HAP-1 (cell line): ENCODE results near the gene UST.
"Not testable (repeated sequence)": the region's sequence is repeated elsewhere in the genome, so short reads cannot be mapped to it uniquely, and the experiment has no call there.

ENCODE experiments used
- DNase-seq, 2 experiments: peaks; one replicate each; pipeline ENCODE4 v3.0.0-alpha.2; 2016 to 2020; ENCODE audit warnings: low spot score in 2 of 2
- H3K27me3 ChIP-seq: fragments of 250-450 bp; sonication (Bioruptor Pico); 2 replicates; pipeline ENCODE4 v1.5.1; 2020; ENCODE audit warnings: low read depth, mild to moderate bottlenecking, moderate library complexity
- H3K36me3 ChIP-seq: fragments of 250-450 bp; sonication (Bioruptor Pico); replicated peaks from 2 replicates; pipeline ENCODE4 v1.5.1; 2020; ENCODE audit warnings: mild to moderate bottlenecking
- H3K4me1 ChIP-seq: fragments of 250-450 bp; sonication (Bioruptor Pico); 2 replicates; pipeline ENCODE4 v1.5.1; 2020; ENCODE audit warnings: mild to moderate bottlenecking
- H3K4me3 ChIP-seq: fragments of 250-450 bp; sonication (Bioruptor Pico); 2 replicates; pipeline ENCODE4 v1.5.1; 2020; ENCODE audit warnings: mild to moderate bottlenecking, moderate library complexity
- H3K9me3 ChIP-seq: fragments of 250-450 bp; sonication (Bioruptor Pico); 2 replicates; pipeline ENCODE4 v1.5.1; 2020; ENCODE audit warnings: mild to moderate bottlenecking, moderate library complexity
- in situ Hi-C: fragments of 300-500 bp; cut with MboI; formaldehyde crosslinking; loops from 3 replicates; pipeline ENCODE4 v1.14.3; 2020; ENCODE audit warnings: low sequenced_read_pairs, inconsistent platforms, mixed read lengths

UST gene

GRCh38 chr6:148915810-148916209 lies 169.0 kb downstream of the UST start:
- in situ Hi-C loops = no loop called here
- Histone ChIP-seq H3K27me3 (no peaks in the 10 kb centered on the region), H3K4me1 (no peaks in the 10 kb centered on the region), H3K36me3 (no peaks in the 10 kb centered on the region), H3K9me3 (no peaks in the 10 kb centered on the region), H3K4me3 (no peak overlapping the region)
- no peak for DNase-seq

- H3K9me3 ChIP-seq, H3K4me1 ChIP-seq, in situ Hi-C loops, H3K4me3 ChIP-seq, H3K27me3 ChIP-seq, DNase-seq, H3K36me3 ChIP-seq: not testable (repeated sequence)
These were observed 169.7 kb downstream of the UST start for GRCh38 chr6:148916485-148916884.

DNA sequence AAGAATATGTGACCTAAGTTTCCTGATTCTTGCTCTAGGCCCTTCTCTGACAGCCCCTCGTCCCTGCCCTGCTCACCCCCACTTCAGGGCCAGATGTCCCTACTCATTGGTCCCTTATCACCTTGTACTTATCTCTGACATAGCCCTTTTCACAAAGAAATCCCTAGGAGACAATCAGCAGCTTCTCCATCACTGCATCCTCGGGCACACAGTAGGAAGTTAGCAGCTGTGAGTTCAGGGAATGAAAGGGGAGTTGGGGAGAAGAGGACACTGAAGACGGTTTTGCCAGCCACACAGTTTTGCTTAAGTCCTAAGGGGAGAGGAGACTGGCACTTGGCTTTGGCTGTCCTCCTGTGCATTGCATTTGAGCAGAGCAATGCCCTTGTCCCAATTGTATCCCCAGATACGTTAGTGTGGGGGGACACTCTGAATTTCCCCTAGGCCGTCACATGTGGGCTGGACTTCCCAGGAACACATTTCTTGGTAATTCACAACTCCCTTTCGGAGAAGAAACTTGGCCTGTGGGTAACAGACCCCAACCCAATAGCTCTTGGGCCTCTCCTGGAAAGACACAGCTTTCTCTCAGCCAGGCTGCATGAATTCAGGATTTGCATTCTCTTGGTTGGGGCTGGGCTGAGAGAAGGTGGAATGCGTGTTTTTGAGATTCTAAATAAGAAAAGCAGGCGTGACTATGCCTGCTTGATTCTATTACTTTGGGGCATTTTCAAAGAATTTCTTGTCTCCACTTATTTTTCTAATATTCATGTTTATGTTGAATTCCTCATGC lies 177.6 kb downstream of the UST start:
- Histone ChIP-seq H3K36me3 (no peaks in the 10 kb centered on the region), H3K4me3 (no peak overlapping the region), H3K9me3 (no peaks in the 10 kb centered on the region), H3K4me1 (no peaks in the 10 kb centered on the region), H3K27me3 (no peaks in the 10 kb centered on the region)
- no peak for DNase-seq
- in situ Hi-C loops = no loop called here

DNA sequence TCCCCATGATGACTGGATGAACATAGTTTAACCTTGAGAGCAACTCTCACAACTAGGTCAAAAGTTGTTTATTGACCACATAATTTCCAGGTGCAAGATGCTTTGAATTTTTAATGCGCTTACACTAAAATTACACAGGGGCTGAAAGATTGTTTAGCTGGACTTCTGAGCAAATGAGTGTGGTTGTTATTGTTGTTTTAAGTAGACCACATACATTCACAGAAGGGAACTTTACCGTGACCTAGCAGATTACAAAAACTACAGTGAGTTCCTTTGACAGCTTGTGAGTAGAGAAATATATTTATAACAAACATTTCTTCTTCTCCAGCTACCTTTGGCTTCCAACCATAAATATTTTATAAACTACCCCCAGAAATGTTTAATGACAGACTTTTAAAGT lies 178.9 kb downstream of the UST start:
- Histone ChIP-seq H3K27me3 (no peaks in the 10 kb centered on the region), H3K4me1 (no peaks in the 10 kb centered on the region), H3K4me3 (no peak overlapping the region), H3K9me3 (no peaks in the 10 kb centered on the region), H3K36me3 (no peaks in the 10 kb centered on the region)
- no peak for DNase-seq
- in situ Hi-C loops = no loop called here

DNA sequence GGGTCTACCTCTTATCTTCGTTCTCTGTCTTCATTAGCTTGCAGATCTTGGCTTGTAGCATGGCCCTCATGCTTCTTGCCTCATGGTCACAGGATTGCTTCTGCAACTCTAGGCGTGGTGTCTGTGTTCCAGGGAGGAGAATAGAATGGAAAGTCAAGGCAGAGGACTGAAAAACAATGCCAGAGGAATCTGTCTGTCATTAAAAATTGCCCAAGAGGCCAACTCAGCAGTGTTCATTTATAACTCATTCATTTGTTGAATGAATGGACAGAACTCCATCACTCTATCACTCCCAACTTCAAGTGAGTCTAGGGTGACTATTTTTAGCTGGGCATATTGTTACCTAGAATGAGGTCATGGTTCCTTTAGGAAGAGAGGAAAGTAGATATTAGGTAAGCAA lies 179.6 kb downstream of the UST start:
- H3K4me3 ChIP-seq = no peak overlapping the region
- no peak for DNase-seq
- in situ Hi-C loops = no loop called here
- H3K4me1 ChIP-seq = no peaks in the 10 kb centered on the region
- no peaks in the 10 kb centered on the region for H3K9me3 ChIP-seq
- no peaks in the 10 kb centered on the region for H3K36me3 ChIP-seq
- H3K27me3 ChIP-seq = no peaks in the 10 kb centered on the region

- in situ Hi-C loops = no loop called here
- DNase-seq = no peak
These were observed 180.8 kb downstream of the UST start for GRCh38 chr6:148927586-148927985.

GRCh38 chr6:148928811-148929210 lies 182.0 kb downstream of the UST start:
- H3K36me3 ChIP-seq = no peaks in the 10 kb centered on the region
- no peaks in the 10 kb centered on the region for H3K4me1 ChIP-seq
- no peak overlapping the region for H3K4me3 ChIP-seq
- H3K27me3 ChIP-seq = no peaks in the 10 kb centered on the region
- H3K9me3 ChIP-seq = no peaks in the 10 kb centered on the region
- in situ Hi-C loops = no loop called here
- DNase-seq = no peak

More at GRCh38 chr6:148927586-148927985, 180.8 kb downstream of the UST start:
- Histone ChIP-seq H3K27me3 (no peaks in the 10 kb centered on the region), H3K4me3 (no peak overlapping the region), H3K9me3 (no peaks in the 10 kb centered on the region), H3K36me3 (no peaks in the 10 kb centered on the region), H3K4me1 (no peaks in the 10 kb centered on the region)

DNA sequence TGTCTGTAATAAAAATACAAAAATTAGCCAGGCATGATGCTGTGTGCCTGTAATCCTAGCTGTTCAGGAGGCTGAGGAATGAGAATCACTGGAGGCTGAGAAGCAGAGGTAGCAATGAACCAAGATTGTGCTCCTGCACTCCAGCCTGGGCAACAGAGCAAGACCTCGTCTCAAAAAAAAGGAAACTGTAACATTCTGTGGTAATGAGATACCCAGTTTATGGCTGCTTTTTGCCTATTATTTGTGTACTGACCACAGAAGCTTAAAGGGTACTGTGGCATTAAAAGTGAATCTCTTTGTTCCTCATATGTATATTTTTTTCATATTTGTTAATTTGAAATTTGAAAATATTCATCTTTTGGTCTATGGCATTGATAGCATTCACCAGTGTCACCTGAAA lies 185.4 kb downstream of the UST start:
- H3K4me3 ChIP-seq = no peak overlapping the region
- DNase-seq = no peak
- H3K9me3 ChIP-seq = no peaks in the 10 kb centered on the region
- in situ Hi-C loops = no loop called here
- no peaks in the 10 kb centered on the region for H3K36me3 ChIP-seq
- H3K27me3 ChIP-seq = no peaks in the 10 kb centered on the region
- H3K4me1 ChIP-seq = no peaks in the 10 kb centered on the region

GRCh38 chr6:148932731-148933130 lies 185.9 kb downstream of the UST start:
- H3K36me3 ChIP-seq = no peaks in the 10 kb centered on the region
- in situ Hi-C loops = no loop called here
- no peak for DNase-seq

GRCh38 chr6:148934539-148934938 lies 187.7 kb downstream of the UST start:
- Histone ChIP-seq H3K9me3 (no peaks in the 10 kb centered on the region), H3K27me3 (no peaks in the 10 kb centered on the region), H3K4me3 (no peak overlapping the region), H3K36me3 (no peaks in the 10 kb centered on the region), H3K4me1 (no peaks in the 10 kb centered on the region)
- in situ Hi-C loops = no loop called here
- no peak for DNase-seq

More at GRCh38 chr6:148932731-148933130, 185.9 kb downstream of the UST start:
- Histone ChIP-seq H3K9me3 (no peaks in the 10 kb centered on the region), H3K27me3 (no peaks in the 10 kb centered on the region), H3K4me3 (no peak overlapping the region), H3K4me1 (no peaks in the 10 kb centered on the region)

- no peaks in the 10 kb centered on the region for H3K4me1 ChIP-seq
- in situ Hi-C loops = no loop called here
- DNase-seq = no peak
- H3K4me3 ChIP-seq = no peak overlapping the region
- no peaks in the 10 kb centered on the region for H3K27me3 ChIP-seq
- no peaks in the 10 kb centered on the region for H3K9me3 ChIP-seq
- no peaks in the 10 kb centered on the region for H3K36me3 ChIP-seq
These were observed 188.1 kb downstream of the UST start for GRCh38 chr6:148934961-148935360.

DNA sequence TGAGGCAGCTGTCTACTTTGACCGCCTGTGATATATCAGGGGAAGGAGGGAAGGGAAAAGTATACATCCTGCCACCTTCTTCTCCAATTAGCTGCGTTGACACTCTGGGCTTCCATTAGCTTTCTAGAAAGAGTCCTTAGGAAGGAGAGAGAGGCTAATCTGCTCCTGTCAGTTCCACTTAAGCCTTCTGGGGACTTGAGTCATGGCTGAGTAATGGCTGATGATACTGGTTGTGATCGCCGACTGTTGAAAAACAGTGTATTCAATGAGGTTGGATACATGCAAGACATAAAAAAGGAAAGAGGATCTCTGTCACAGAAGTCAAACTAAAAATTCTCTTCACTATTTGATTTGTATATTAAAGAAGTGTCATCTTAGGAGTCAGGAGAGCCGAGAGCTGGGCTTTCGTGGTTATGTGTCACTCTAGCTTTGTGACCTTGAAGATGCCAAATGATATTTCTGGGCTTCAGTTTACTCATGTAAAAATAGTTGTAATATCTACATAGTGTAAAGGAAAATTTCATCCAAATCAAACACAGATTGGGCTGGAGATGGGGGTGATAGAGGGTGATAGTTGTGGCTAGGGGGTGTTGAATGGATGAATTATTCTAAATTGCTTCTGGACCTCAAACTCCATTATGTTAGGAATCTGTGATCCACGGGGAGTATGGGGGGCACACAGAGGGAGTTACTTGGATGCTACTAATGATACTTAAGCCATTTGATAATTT lies 189.0 kb downstream of the UST start:
- no peaks in the 10 kb centered on the region for H3K27me3 ChIP-seq
- no peak overlapping the region for H3K4me3 ChIP-seq
- no peaks in the 10 kb centered on the region for H3K36me3 ChIP-seq
- H3K4me1 ChIP-seq = no peaks in the 10 kb centered on the region
- no peaks in the 10 kb centered on the region for H3K9me3 ChIP-seq
- DNase-seq = no peak
- in situ Hi-C loops = no loop called here

DNA sequence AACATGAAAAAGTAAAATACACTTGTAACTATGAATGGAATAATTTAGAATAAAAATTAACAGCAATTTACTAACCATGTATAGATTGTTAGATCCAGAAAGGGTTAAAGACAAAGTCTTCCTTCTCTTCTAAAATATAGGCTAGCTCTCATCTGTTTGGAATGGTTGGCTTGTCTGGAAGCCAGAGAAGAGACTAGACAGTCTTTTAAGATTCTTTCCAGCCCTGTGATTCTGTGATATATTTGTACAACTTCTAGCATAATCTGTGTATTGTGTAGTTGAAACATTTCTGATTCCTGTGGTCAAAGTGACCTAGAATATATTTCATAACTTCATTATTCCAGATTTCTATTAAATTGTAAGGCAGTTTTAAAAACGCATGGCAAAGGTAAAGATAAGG lies 196.6 kb downstream of the UST start:
- no peak overlapping the region for H3K4me3 ChIP-seq
- no peaks in the 10 kb centered on the region for H3K27me3 ChIP-seq
- H3K36me3 ChIP-seq = no peaks in the 10 kb centered on the region
- H3K9me3 ChIP-seq = no peaks in the 10 kb centered on the region
- no peak for DNase-seq
- in situ Hi-C loops = loop anchor here (10.0 kb wide), 1 partner anchor 199 kb away; the partner anchor contains the start of gene UST
- no peaks in the 10 kb centered on the region; the same call in 1 of the 2 replicates for H3K4me1 ChIP-seq

DNA sequence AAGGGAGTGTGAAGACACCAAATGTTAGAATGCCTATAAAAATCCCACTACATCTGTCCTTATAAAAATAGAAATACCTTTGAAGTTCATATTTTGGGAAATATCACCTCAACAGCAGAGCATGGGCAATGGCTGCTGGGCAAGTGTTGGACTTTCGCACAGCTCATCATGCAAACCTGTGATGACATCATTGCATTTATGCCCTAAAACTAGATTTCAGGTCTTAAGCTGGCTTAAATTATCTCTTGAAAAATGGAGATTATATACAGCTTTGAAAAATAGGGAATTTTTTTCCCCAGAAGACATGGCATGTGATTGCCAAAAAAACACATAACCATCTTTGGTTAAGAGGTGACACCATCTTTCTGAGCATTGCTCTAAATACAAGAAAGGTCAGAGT lies 197.8 kb downstream of the UST start:
- H3K27me3 ChIP-seq = no peaks in the 10 kb centered on the region
- no peak for DNase-seq
- in situ Hi-C loops = loop anchor here (10.0 kb wide), 1 partner anchor 200 kb away; the partner anchor contains the start of gene UST

More for the DNA sequence above, 197.8 kb downstream of the UST start:
- Histone ChIP-seq H3K36me3 (no peaks in the 10 kb centered on the region), H3K4me3 (no peak overlapping the region), H3K4me1 (no peaks in the 10 kb centered on the region; the same call in 1 of the 2 replicates), H3K9me3 (no peaks in the 10 kb centered on the region)
